Coronary artery (tissue), 2 donors: Measurements from ENCODE around the gene TTLL8.

Source experiments
- DNase-seq: peaks from one replicate; pipeline ENCODE4 v3.0.0-alpha.2; 2017; ENCODE audit warnings: low spot score
- H3K27ac ChIP-seq, 2 donors: fragments of 200-600 bp; sonication (generic); one replicate each; pipeline ENCODE4 v1.5.1; 2016 to 2019
- H3K4me3 ChIP-seq: fragments of 200-600 bp; sonication (generic); 2 replicates; pipeline ENCODE4 v1.5.1; 2016; ENCODE audit warnings: mild to moderate bottlenecking, moderate library complexity
- TF ChIP-seq, protein P1 (sequence below): fragments of 200-600 bp; sonication (generic); IDR thresholded peaks from one replicate; pipeline ENCODE4 v1.5.1; 2019; ENCODE audit warnings: antibody characterized with exemption

Gene TTLL8

GRCh38 chr22:50004918-50005317 is 53.2 kb downstream of the TTLL8 start:
- Histone ChIP-seq H3K27ac (no peak overlapping the region), H3K4me3 (no peak overlapping the region)
- TF ChIP-seq, protein P1, sequence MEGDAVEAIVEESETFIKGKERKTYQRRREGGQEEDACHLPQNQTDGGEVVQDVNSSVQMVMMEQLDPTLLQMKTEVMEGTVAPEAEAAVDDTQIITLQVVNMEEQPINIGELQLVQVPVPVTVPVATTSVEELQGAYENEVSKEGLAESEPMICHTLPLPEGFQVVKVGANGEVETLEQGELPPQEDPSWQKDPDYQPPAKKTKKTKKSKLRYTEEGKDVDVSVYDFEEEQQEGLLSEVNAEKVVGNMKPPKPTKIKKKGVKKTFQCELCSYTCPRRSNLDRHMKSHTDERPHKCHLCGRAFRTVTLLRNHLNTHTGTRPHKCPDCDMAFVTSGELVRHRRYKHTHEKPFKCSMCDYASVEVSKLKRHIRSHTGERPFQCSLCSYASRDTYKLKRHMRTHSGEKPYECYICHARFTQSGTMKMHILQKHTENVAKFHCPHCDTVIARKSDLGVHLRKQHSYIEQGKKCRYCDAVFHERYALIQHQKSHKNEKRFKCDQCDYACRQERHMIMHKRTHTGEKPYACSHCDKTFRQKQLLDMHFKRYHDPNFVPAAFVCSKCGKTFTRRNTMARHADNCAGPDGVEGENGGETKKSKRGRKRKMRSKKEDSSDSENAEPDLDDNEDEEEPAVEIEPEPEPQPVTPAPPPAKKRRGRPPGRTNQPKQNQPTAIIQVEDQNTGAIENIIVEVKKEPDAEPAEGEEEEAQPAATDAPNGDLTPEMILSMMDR, result no peak
- DNase-seq, result no peak

DNA sequence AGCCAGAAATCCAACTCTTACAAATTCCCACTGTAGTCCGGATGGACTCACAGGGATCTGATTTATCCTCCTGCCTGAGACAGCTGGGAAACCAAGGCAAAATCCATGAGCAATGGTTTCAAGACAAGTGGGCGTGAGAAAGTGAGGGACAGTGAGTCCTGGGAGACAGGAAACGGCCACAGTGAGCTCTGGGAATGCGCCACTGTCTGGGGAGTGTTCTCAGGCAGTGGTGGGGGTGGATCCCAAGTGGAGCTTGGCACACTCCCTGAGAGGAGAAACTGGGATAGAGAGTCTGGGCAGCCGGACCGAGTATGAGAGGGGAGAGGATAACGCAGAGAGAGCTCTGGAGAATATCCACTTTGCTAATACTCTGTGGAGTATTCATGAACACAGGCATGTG is 55.3 kb downstream of the TTLL8 start:
- TF ChIP-seq, protein P1, result no peak
- DNase-seq, result no peak
- no peak overlapping the region for H3K27ac ChIP-seq
- H3K4me3 ChIP-seq, result no peak overlapping the region

GRCh38 chr22:50001388-50002231 is 56.5 kb downstream of the TTLL8 start:
- H3K27ac ChIP-seq, result no peak overlapping the region
- no peak for DNase-seq
- no peak overlapping the region for H3K4me3 ChIP-seq
- TF ChIP-seq, protein P1, result no peak

DNA sequence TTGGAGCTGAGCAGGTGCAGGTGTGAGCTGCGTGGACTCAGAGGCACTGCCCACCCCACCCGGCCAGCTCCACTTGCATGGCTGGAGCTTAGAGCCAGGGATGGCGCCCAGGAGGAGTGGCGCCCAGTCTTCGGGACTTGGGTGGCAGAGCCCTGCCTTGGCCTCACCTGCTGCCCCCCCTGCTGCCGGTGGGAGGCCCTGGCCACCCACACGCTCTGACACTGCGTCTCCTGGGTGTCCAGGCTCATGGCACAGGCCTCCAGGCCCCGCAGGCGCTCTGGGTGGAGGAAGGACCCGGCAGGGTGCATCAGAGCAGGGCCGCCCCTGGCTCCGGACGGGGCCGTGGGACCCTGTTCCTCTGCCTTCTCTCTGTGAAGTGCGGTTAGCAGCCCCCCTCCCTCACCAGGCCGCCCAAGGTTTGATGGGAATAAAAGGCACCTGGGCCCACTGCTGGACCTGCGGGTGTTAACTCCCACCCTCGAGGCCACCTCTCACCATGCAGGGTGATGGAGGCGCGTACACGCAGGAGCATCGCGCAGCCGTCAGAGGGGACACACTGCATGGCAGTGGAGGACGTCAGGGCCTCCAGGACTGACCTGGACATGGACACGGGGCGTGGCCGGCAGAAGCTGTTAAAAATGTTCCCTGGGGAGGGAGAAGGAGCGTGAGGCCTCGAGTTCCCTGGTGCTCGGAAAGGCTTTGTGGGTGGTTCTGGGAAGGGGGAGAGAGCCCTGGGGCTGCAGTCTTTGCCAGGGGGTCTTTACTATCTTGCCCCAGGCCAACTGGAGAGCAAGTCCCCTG is 57.3 kb downstream of the TTLL8 start:
- TF ChIP-seq, protein P1, result no peak
- Histone ChIP-seq H3K27ac (no peak overlapping the region), H3K4me3 (no peak overlapping the region)
- DNase-seq, result no peak

DNA sequence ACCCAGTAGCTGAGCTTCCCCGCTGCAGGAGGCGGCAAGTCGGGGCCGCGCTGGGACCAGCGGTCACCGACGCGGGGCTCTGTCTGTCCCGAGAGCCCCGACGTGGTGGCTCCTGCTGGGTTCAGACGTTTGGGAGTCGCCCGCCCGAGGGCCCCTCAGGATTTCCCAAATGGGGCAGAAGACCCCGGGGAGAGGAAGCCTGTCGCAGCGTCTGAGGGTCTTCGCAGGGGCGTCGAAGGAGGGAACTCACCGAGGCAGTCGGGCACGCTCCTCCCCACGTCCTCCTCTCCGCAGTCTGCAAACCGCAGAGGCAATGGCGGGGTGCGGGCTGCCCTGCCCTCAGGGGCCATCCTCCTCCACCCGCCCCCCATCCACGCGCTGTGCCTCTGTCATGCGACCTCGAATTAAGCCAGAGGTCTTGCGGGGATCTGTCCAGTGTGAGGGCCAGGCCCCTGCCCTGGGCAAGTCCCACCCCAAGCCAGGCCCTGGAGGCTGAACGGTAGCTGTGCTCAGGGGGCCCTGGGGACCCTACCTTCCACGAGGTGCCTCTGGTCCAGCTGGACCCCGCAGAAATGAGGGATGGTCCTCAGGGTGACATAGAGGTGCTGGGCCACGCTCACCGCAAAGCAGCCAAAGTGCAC is 58.0 kb downstream of the TTLL8 start:
- DNase-seq, result no peak
- H3K27ac ChIP-seq, result no peak overlapping the region
- TF ChIP-seq, protein P1, result no peak
- peak overlapping the region; percentile 58 for H3K4me3 ChIP-seq

DNA sequence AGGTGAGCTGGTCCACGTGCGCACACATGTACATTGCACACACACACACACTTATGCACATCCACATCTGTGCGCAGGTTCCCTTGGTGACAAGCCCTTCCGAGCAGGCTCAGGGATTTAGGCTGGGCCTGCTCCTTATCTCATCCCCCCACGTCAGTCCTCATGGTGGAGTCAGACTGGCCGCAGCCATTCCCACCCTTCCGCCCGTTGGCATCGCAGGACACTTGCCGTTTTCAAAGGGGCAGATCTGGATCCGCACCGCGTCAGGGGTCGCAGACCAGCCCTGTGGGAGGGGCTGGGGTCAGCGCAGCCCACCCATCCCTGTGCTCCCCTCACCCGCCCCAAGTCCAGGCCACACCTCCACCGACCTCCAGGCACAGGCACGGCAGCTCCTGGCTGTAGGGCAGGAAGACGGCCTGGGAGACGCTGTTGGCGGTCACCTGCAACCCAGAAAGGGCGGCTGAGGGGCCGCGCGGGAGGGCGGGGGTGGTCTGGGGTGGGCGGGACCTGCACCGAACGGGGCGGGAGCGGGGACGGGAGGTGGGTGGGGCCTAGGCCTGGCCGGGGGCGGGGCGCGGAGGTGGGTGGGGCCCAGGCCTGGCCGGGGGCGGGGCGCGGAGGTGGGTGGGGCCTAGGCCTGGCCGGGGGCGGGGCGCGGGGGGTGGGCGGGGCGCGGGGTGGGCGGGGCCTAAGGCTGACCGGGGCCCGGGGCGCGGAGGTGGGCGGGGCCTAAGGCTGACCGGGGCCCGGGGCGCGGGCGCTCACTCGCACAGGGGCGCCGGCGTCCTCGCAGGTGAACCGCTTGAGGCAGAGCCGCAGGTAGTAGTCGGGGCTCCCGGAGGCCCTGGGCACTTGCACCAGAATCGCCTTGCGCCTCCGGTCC is 58.8 kb downstream of the TTLL8 start:
- TF ChIP-seq, protein P1, result no peak
- Histone ChIP-seq H3K27ac (no peak overlapping the region), H3K4me3 (peak overlapping the region; percentile 58)
- DNase-seq, result no peak
